Adrenal gland (tissue), 12 donors: ENCODE measurements around the gene GSE1. TPM values are rescaled to one million over a fixed set of nuclear protein-coding genes. Genes with fewer than 3 reads are reported as not detected.

Experiments
- DNase-seq, 7 donors: peaks; one replicate each; pipeline ENCODE4 v3.0.0-alpha.2; 2019 to 2020
- H3K27ac ChIP-seq, 5 donors: fragments of 200-600 bp; sonication (generic) in 4 of 5; 1 replicate in 3 of 5; 2 replicates in 2 of 5; pipeline versions ENCODE4 v1.5.1 to v1.8.0; 2016 to 2020; ENCODE audit warnings: mild to moderate bottlenecking in 1 of 5
- H3K27me3 ChIP-seq: fragments of 200-600 bp; 2 replicates; pipeline ENCODE4 v1.8.0; 2021
- H3K36me3 ChIP-seq, 2 donors: fragments of 200-600 bp; replicated peaks in 1 of 2; 1 replicate in 1 of 2; 2 replicates in 1 of 2; pipeline versions ENCODE4 v1.5.1 to v1.8.0; 2018 to 2022
- H3K4me1 ChIP-seq, 2 donors: fragments of 200-600 bp; replicated peaks in 1 of 2; 1 replicate in 1 of 2; 2 replicates in 1 of 2; pipeline versions ENCODE4 v1.5.1 to v1.8.0; 2018 to 2021
- H3K4me3 ChIP-seq, 4 donors: fragments of 200-600 bp; sonication (generic) in 3 of 4; one replicate each; pipeline ENCODE4 v1.5.1; 2016 to 2018
- H3K9me3 ChIP-seq, 3 donors: fragments of 200-600 bp; sonication (generic) in 1 of 3; replicated peaks in 1 of 3; 1 replicate in 2 of 3; 2 replicates in 1 of 3; pipeline versions ENCODE4 v1.5.1 to v1.8.0; 2016 to 2021
- CTCF ChIP-seq, 6 experiments: fragments of 450-650 bp in 4 of 6; fragments of 200-600 bp in 2 of 6; sonication (generic) in 1 of 6; IDR thresholded peaks; 1 replicate in 5 of 6; 2 replicates in 1 of 6; pipeline versions ENCODE4 v1.5.1 to v1.8.0; 2016 to 2021; ENCODE audit warnings: antibody characterized with exemption in 6 of 6, mild to moderate bottlenecking in 2 of 6, moderate library complexity in 1 of 6
- POLR2A ChIP-seq, 2 donors: fragments of 450-650 bp; IDR thresholded peaks; one replicate each; pipeline ENCODE4 v1.6.1; 2017; ENCODE audit warnings: antibody characterized with exemption in 2 of 2, mild to moderate bottlenecking in 2 of 2, moderate library complexity in 1 of 2
- whole genome bisulfite sequencing, 4 donors: extraction: QIAGEN DNeasy Blood & Tissue Kit in 2 of 4; methylation state at CpG; one replicate each; pipeline versions ENCODE4 v1.1.5 to v1.1.7; 2013 to 2017; 5-methylcytosine and 5-hydroxymethylcytosine counted together
- intact Hi-C, 2 donors: fragments of 100-400 bp; cut with DNase I; formaldehyde crosslinking; loops; one replicate each; pipeline versions ENCODE4 v1.14.1 to v1.15.0; 2022 to 2023
- polyA plus RNA-seq, 3 donors: library from polyadenylated mRNA; stranded (reverse); fragments of 200-250 nt in 2 of 3; fragments of 350-450 nt in 1 of 3; fragmentation: Illumina TruSeq in 1 of 3; extraction: RNeasy Lipid Tissue Mini Kit (QIAGEN cat#74804) in 1 of 3; gene quantifications; one replicate each; pipeline ENCODE4 v1.2.3, GENCODE V29; 2013 to 2014
- total RNA-seq, 9 donors: library from RNA; depleted of rRNA in 4 of 9; stranded (reverse); fragments of >200 nt in 4 of 9; fragments of 120-200 nt in 1 of 9; fragmentation: NEBNext Ultra II Directional in 1 of 9; extraction: Animal tissue kit (Norgen Biotek cat#: 25700) in 1 of 9; gene quantifications; one replicate each; pipeline versions ENCODE4 v1.1.0 to v1.2.4, GENCODE V29; 2013 to 2023
- donor health status: healthy with polysubstance abuse.
- donor health status: Bipolar disorder and iron deficiency.
- donor health status: DM: yes; HTN: yes; CAD: no.
- donor health status: DM: no; HTN: no; CAD: no.
- donor health status: DM: no; HTN: no; CAD: no.
- donor health status: DM: yes; HTN: yes; CAD: no.

Gene GSE1
- total and polyA plus RNA-seq, 12 donors: 7.8 to 99.9 (median 64.8) TPM

DNA sequence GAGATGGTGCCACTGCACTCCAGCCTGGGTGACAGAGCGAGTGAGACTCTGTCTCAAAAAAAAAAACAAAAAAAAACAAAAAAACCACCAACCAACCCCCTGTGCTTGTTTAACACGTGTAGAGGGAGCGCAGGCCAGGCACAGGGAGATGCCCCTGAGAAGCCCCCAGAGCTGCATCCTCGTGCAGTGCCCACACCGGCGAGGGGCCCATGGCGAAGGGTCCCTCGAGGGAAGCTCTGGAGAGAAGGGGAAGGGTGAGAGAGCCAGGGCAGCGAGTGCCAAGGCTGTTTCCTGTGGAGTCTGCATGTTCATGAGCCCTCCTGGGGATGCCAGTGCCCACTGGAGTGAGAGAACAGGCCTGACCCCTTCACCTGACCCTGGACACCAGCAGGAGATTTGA lies 47.8 kb upstream of the GSE1 start:
- TF ChIP-seq POLR2A (IDR thresholded peaks at IDR 0.05) (no peak), CTCF (IDR thresholded peaks at IDR 0.05) (no peak)
- intact Hi-C loops: loop anchor here in 1 of 2 donors (5.0 kb wide), 1 partner anchor 42 kb away; no protein-coding TSS in a partner anchor

GRCh38 chr16:85565801-85566526 lies 47.2 kb upstream of the GSE1 start:
- WGBS, 4 donors: 81 to 91% (median 90%) methylated on average over 17 to 23 of the region's 23 CpGs
- no peak overlapping the region for H3K27ac ChIP-seq
- H3K4me3 ChIP-seq: no peak overlapping the region
- intact Hi-C loops: loop anchor here in 1 of 2 donors (5.0 kb wide), 1 partner anchor 41 kb away; no protein-coding TSS in a partner anchor
- no peaks in the 10 kb centered on the region for H3K36me3 ChIP-seq
- peaks cover 16 to 50% of the 10 kb centered on the region in 2 donors for H3K4me1 ChIP-seq
- H3K9me3 ChIP-seq: no peaks in the 10 kb centered on the region
- no peak for DNase-seq
- H3K27me3 ChIP-seq: no peaks in the 10 kb centered on the region
- no peak for TF ChIP-seq POLR2A (IDR thresholded peaks at IDR 0.05)
- TF ChIP-seq CTCF (IDR thresholded peaks at IDR 0.05): no peak

More for the DNA sequence above, 47.8 kb upstream of the GSE1 start:
- Histone ChIP-seq H3K27me3 (no peaks in the 10 kb centered on the region), H3K9me3 (no peaks in the 10 kb centered on the region), H3K4me3 (no peak overlapping the region), H3K4me1 (peaks cover 13 to 44% of the 10 kb centered on the region in 2 donors), H3K27ac (no peak overlapping the region), H3K36me3 (no peaks in the 10 kb centered on the region)
- 70 to 95% (median 87%) methylated on average over 9 of the region's 9 CpGs for WGBS, 4 donors
- DNase-seq: no peak

GRCh38 chr16:85566561-85567100 lies 46.5 kb upstream of the GSE1 start:
- no peaks in the 10 kb centered on the region for H3K36me3 ChIP-seq
- intact Hi-C loops: loop anchor here in 1 of 2 donors (5.0 kb wide), 1 partner anchor 41 kb away; no protein-coding TSS in a partner anchor
- no peaks in the 10 kb centered on the region for H3K9me3 ChIP-seq
- DNase-seq: no peak
- H3K27ac ChIP-seq: no peak overlapping the region
- WGBS, 4 donors: 72 to 83% (median 75%) methylated on average over 15 to 19 of the region's 19 CpGs
- peaks cover 16 to 50% of the 10 kb centered on the region in 2 donors for H3K4me1 ChIP-seq
- no peaks in the 10 kb centered on the region for H3K27me3 ChIP-seq
- no peak for TF ChIP-seq POLR2A (IDR thresholded peaks at IDR 0.05)
- TF ChIP-seq CTCF (IDR thresholded peaks at IDR 0.05): no peak
- no peak overlapping the region for H3K4me3 ChIP-seq

DNA sequence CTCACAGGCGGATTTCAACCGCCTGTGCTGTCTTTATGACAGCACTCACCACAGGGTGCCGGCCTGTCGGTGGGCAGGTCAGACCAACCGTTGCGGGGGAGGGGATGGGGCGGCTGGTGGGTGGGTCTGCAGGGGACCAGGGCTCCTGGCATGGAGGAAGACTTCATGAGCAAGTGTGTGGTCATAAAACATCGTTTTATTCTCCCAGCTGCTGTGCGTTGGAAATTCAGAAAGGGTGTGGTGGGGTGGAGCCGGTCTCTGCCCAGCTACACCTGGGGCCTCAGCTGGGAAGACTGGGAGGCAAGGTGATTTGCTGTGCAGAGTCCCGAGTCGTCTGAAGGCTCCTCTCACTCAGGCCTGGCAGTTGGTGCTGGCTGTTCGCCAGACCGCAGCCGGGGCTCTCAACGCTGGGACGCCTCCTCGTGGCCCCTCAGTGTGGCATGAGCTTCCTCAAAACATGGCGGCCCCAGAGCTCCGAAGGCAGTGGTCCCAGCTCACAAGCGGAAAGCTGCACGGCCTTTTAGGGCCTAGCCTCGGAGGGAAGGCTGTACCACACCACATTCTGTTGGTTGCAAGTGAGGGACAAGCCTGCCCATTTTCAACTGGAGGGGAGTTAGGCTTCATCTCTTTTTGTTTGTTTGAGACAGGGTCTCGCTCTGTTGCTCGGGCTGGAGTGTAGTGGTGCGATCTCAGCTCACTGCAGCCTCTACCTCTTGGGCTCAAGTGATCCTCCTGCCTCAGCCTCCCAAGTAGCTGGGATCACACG lies 45.8 kb upstream of the GSE1 start:
- no peaks in the 10 kb centered on the region for H3K36me3 ChIP-seq
- H3K9me3 ChIP-seq: no peaks in the 10 kb centered on the region
- H3K4me3 ChIP-seq: no peak overlapping the region
- no peak for TF ChIP-seq POLR2A (IDR thresholded peaks at IDR 0.05)
- no peak for TF ChIP-seq CTCF (IDR thresholded peaks at IDR 0.05)
- WGBS, 4 donors: 87 to 94% (median 90%) methylated on average over 7 to 27 of the region's 27 CpGs
- no peak for DNase-seq
- peaks cover 16 to 45% of the 10 kb centered on the region in 2 donors for H3K4me1 ChIP-seq
- no peaks in the 10 kb centered on the region for H3K27me3 ChIP-seq
- no peak overlapping the region for H3K27ac ChIP-seq
- intact Hi-C loops: loop anchor here in 1 of 2 donors (5.0 kb wide), 1 partner anchor 40 kb away; no protein-coding TSS in a partner anchor
